GM06990 (cell line): ENCODE measurements around the gene NTN1.

Experiments used
- DNase-seq: peaks from one replicate; pipeline ENCODE4 v3.0.0-alpha.2; 2011; ENCODE audit not compliant: insufficient read length; ENCODE audit errors: extremely low read depth
- H3K27me3 ChIP-seq: replicated peaks from 2 replicates; pipeline ENCODE4 v1.6.0; 2011; ENCODE audit warnings: low read length; ENCODE audit not compliant: control insufficient read depth, insufficient read depth
- H3K36me3 ChIP-seq: 2 replicates; pipeline ENCODE4 v1.5.1; 2011; ENCODE audit warnings: low read length; ENCODE audit not compliant: control insufficient read depth, insufficient read depth
- H3K4me3 ChIP-seq: replicated peaks from 2 replicates; pipeline ENCODE4 v1.5.1; 2011; ENCODE audit warnings: low read depth, mild to moderate bottlenecking, control low read depth, low read length
- CTCF ChIP-seq: IDR thresholded peaks from 2 replicates; pipeline ENCODE4 v1.5.1; 2011; ENCODE audit warnings: low read length, control low read depth, mild to moderate bottlenecking, inconsistent platforms; ENCODE audit not compliant: insufficient read depth, poor library complexity, severe bottlenecking

The NTN1 gene

GRCh38 chr17:9071811-9072498 is 50.6 kb downstream of the NTN1 start:
- Histone ChIP-seq H3K36me3 (no peaks in the 10 kb centered on the region), H3K4me3 (no peak overlapping the region), H3K27me3 (no peaks in the 10 kb centered on the region; the same call in none of the 2 replicates)
- DNase-seq, result no peak
- TF ChIP-seq CTCF, result no peak

GRCh38 chr17:9072696-9073339 is 51.5 kb downstream of the NTN1 start:
- Histone ChIP-seq H3K36me3 (no peaks in the 10 kb centered on the region), H3K4me3 (no peak overlapping the region), H3K27me3 (peaks cover 1% of the 10 kb centered on the region)
- DNase-seq, result no peak
- TF ChIP-seq CTCF, result no peak

GRCh38 chr17:9074131-9074530 is 52.8 kb downstream of the NTN1 start:
- no peak for TF ChIP-seq CTCF
- H3K36me3 ChIP-seq, result no peaks in the 10 kb centered on the region
- H3K4me3 ChIP-seq, result no peak overlapping the region
- peaks cover 1% of the 10 kb centered on the region for H3K27me3 ChIP-seq
- no peak for DNase-seq

GRCh38 chr17:9079461-9080103 is 58.3 kb downstream of the NTN1 start:
- no peak for TF ChIP-seq CTCF
- Histone ChIP-seq H3K36me3 (no peaks in the 10 kb centered on the region), H3K27me3 (peaks cover 1% of the 10 kb centered on the region), H3K4me3 (no peak overlapping the region)
- DNase-seq, result no peak

- no peak for DNase-seq
- no peaks in the 10 kb centered on the region for H3K36me3 ChIP-seq
- TF ChIP-seq CTCF, result no peak
- H3K4me3 ChIP-seq, result no peak overlapping the region
- peaks cover 1% of the 10 kb centered on the region for H3K27me3 ChIP-seq
Measured at GRCh38 chr17:9080296-9080914, 59.1 kb downstream of the NTN1 start.
